ENCODE measurements around the gene WWTR1. TPM values are rescaled to one million over a fixed set of nuclear protein-coding genes. Genes with fewer than 3 reads are reported as not detected.
A peak's percentile ranks its signal among the peaks of the same experiment; 100 is the strongest.

Gene WWTR1
- total RNA-seq, 1 experiment from 2014 or later = 24.4 TPM

- H3K27ac Mint-ChIP-seq = peak overlapping the region in 1 of 3 experiments; percentile 6; a peak in 1 of 7 replicates
- no peaks in the 10 kb centered on the region for H3K27me3 Mint-ChIP-seq (ENCODE audit: low read depth)
- no peak overlapping the region for H3K9ac ChIP-seq (ENCODE audit: extremely low read depth, insufficient read length, low read length)
- H2BK120ac ChIP-seq (ENCODE audit: low read depth, low read length, poor library complexity, severe bottlenecking) = no peak overlapping the region
- H4K20me1 ChIP-seq (ENCODE audit: control insufficient read depth, insufficient read depth, insufficient read length) = no peaks in the 10 kb centered on the region
- H3K4me1 ChIP-seq (ENCODE audit: insufficient read depth, low read length) = peaks cover 3% of the 10 kb centered on the region
- no peak overlapping the region for H4K5ac ChIP-seq (ENCODE audit: insufficient read length, low read depth, low read length)
- H3K9me3 Mint-ChIP-seq = no peaks in the 10 kb centered on the region
- H2BK20ac ChIP-seq (ENCODE audit: low read depth, low read length, poor library complexity, severe bottlenecking) = no peak overlapping the region
- no peak overlapping the region for H3K56ac ChIP-seq (ENCODE audit: insufficient read length, low read depth, low read length)
- TF ChIP-seq, protein P1, sequence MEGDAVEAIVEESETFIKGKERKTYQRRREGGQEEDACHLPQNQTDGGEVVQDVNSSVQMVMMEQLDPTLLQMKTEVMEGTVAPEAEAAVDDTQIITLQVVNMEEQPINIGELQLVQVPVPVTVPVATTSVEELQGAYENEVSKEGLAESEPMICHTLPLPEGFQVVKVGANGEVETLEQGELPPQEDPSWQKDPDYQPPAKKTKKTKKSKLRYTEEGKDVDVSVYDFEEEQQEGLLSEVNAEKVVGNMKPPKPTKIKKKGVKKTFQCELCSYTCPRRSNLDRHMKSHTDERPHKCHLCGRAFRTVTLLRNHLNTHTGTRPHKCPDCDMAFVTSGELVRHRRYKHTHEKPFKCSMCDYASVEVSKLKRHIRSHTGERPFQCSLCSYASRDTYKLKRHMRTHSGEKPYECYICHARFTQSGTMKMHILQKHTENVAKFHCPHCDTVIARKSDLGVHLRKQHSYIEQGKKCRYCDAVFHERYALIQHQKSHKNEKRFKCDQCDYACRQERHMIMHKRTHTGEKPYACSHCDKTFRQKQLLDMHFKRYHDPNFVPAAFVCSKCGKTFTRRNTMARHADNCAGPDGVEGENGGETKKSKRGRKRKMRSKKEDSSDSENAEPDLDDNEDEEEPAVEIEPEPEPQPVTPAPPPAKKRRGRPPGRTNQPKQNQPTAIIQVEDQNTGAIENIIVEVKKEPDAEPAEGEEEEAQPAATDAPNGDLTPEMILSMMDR (conservative IDR thresholded peaks at IDR 0.05) = no peak
- H2AFZ ChIP-seq (ENCODE audit: low read length) = no peak overlapping the region
- no CpG with 5 or more reads among the region's 4 CpGs for WGBS (ENCODE audit: extremely low coverage, insufficient read length, low lambda C conversion rate)
- no peak overlapping the region for H4K91ac ChIP-seq (ENCODE audit: insufficient read length, low read depth, low read length)
- no peak overlapping the region for H3T11ph ChIP-seq (ENCODE audit: low read length)
- no peaks in the 10 kb centered on the region for H3K79me1 ChIP-seq (ENCODE audit: insufficient read depth, low read depth, low read length, poor library complexity, severe bottlenecking)
- no peak overlapping the region for H3K4ac ChIP-seq (ENCODE audit: low read depth, low read length)
- H3K4me1 Mint-ChIP-seq = peaks cover 31 to 49% of the 10 kb centered on the region in 2 experiments
- H3K36me3 Mint-ChIP-seq (ENCODE audit: insufficient read depth in 1 of 3, low read depth in 3 of 3) = no peaks in the 10 kb centered on the region; a peak in 1 of 7 replicates
- no peak overlapping the region for H2BK5ac ChIP-seq (ENCODE audit: insufficient read length, low read length)
- H3K79me2 ChIP-seq (ENCODE audit: insufficient read depth, low read length) = no peaks in the 10 kb centered on the region; the same call in 1 of the 2 replicates
- H3K27ac ChIP-seq (ENCODE audit: insufficient read length, low read depth, low read length) = no peak overlapping the region
- no peak overlapping the region for H2BK15ac ChIP-seq (ENCODE audit: low read depth, low read length)
- no peak for DNase-seq
- no peak overlapping the region for H3K23ac ChIP-seq (ENCODE audit: insufficient read length, low read depth, low read length)
- H3K9me3 ChIP-seq (ENCODE audit: control insufficient read depth, low read depth, low read length) = no peaks in the 10 kb centered on the region
- H2BK12ac ChIP-seq (ENCODE audit: insufficient read length, low read depth, low read length) = no peak overlapping the region
- H3K23me2 ChIP-seq (ENCODE audit: insufficient read length, low read depth, low read length, poor library complexity, severe bottlenecking) = no peaks in the 10 kb centered on the region
- no peak overlapping the region for H3K4me3 Mint-ChIP-seq
- no peak overlapping the region for H2AK5ac ChIP-seq (ENCODE audit: insufficient read length, low read length)
- no peak overlapping the region for H4K8ac ChIP-seq (replicated peaks; ENCODE audit: insufficient read length, low read depth, low read length)
- H3K4me2 ChIP-seq (ENCODE audit: insufficient read depth, insufficient read length, low read length) = no peak overlapping the region
- H3K27me3 ChIP-seq (ENCODE audit: insufficient read depth, low read length) = no peaks in the 10 kb centered on the region
- no peak overlapping the region for H3K18ac ChIP-seq (ENCODE audit: insufficient read length, low read depth, low read length)
- H3K14ac ChIP-seq (ENCODE audit: insufficient read depth, low read length) = no peak overlapping the region
Observed at GRCh38 chr3:149589332-149589731, 68.5 kb downstream of the WWTR1 start.
